Myocyte (in vitro differentiated cells): ENCODE data around the gene CHID1. TPM values are rescaled to one million over a fixed set of nuclear protein-coding genes. Genes with fewer than 3 reads are reported as not detected.

ENCODE experiments used
- DNase-seq: peaks from one replicate; pipeline ENCODE4 v3.0.0-alpha.2; 2012; ENCODE audit warnings: low read depth
- total RNA-seq: library from RNA; depleted of rRNA; stranded (reverse); fragments of >200 nt; gene quantifications from 2 replicates; pipeline ENCODE4 v1.2.3, GENCODE V29; 2014

CHID1 gene
- total RNA-seq, 1 donor from 2014 or later = 50.7 TPM

- no peak for DNase-seq
Observed at GRCh38 chr11:850775-851763, 59.5 kb downstream of the CHID1 start.

GRCh38 chr11:849951-850774 lies 60.4 kb downstream of the CHID1 start:
- no peak for DNase-seq

- no peak for DNase-seq
Observed at GRCh38 chr11:849104-849824, 61.3 kb downstream of the CHID1 start.

DNA sequence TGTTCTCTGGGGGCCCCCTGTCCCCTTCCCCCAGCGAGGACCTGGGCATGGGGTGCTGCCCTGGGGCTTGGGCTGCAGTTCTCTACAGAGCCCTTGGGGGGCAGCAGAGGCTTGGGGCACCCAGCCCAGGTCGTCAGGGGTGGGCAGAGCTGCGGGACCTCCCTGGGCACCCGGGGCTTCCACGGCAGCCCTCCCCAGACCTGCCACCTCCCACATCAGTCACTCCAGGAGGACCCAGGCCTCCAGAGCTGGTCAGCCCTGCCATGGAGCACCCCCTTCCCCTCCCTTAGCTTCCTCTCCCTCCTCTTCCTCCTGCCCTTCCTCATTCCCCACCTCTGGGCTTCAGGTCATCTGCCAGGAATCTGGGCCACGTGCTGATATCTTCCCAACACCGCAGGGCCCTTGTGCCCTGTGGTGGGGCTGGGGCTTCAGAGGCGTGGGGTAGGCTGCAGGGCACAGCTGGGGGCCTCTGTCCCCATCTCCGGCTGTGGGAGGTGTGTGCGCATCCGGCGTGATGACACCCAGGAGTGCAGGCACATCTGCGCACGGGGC lies 62.2 kb downstream of the CHID1 start:
- no peak for DNase-seq

DNA sequence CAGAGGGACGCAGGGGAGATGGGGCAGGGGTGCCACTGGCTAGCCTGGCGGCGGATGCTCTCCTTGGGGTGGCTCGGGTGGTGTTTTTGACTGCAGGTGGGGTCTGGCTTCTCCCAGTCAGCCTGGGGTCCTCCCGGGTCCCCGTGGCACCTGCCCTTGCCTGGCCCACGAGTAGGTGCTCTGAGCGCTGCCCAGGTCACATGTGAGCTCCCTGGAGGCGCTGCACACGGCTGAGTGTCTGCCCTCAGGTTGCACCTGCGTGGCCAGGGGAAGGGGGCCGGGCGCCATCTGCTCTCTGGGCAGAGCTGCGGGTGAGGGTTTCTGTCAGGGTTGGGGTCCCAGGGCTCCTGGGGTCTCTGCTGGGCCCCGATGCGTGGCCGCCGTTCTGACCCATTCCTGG lies 62.7 kb downstream of the CHID1 start:
- DNase-seq = no peak

DNA sequence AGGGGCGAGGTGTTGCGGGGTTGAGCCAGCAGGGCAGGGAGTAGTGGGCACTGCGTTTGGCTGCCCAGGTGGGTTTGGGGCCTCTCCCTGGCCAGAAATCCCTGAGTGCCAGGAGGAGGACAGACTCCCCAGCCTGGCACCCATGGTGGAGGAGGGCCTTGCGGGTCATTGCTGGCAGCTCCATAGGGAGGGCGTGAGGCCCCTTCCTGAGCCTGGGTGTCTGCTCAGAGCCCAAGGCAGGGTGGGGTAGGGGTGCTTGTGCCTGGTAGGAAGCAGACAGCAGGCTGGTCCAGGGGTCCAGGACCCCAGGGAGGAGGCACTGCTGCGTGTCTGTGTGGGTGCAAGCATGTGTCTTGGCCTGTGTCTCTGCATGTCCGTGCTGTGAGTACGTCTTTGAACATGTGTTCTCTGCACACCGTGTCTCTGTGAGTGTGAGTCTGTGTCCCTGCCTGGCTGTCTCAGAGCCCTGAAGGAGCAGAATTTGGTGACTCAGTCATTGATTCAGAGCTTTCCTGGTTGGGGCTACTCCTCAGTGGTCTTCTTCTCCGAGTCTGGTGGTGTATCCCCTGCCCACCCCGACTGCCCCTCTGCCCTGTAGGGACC lies 64.0 kb downstream of the CHID1 start:
- no peak for DNase-seq

DNA sequence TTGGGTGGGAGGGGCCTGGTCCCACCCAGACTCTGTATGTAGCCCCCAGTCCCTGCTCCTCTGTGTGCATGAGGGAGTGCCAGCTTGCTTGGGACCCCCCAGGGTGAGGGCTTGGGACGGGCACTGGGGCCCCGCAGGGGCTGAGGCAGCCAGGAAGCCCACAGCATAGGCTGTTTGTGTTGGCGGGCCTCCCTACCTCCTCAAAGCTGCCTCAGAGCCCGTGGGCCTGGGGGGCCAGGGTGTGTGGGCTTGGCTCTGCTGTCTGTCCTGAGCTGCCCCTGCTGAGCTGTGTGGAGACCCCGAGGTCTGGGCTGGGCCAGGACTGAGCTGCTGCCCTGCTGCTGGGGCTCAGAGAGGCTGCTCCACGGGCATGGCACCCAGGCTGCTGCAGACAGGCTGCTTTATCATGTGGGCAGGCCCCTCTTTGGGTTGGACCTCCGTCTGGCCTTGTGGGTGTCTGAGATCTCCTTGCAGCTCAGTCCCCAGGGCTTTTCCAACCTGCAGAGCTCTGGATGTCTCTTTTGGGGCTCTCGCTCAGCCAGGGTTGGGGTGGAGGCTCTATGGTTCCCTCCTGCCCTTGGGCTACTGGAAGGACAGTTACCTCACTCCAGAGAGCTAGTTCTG lies 64.6 kb downstream of the CHID1 start:
- DNase-seq = no peak

DNA sequence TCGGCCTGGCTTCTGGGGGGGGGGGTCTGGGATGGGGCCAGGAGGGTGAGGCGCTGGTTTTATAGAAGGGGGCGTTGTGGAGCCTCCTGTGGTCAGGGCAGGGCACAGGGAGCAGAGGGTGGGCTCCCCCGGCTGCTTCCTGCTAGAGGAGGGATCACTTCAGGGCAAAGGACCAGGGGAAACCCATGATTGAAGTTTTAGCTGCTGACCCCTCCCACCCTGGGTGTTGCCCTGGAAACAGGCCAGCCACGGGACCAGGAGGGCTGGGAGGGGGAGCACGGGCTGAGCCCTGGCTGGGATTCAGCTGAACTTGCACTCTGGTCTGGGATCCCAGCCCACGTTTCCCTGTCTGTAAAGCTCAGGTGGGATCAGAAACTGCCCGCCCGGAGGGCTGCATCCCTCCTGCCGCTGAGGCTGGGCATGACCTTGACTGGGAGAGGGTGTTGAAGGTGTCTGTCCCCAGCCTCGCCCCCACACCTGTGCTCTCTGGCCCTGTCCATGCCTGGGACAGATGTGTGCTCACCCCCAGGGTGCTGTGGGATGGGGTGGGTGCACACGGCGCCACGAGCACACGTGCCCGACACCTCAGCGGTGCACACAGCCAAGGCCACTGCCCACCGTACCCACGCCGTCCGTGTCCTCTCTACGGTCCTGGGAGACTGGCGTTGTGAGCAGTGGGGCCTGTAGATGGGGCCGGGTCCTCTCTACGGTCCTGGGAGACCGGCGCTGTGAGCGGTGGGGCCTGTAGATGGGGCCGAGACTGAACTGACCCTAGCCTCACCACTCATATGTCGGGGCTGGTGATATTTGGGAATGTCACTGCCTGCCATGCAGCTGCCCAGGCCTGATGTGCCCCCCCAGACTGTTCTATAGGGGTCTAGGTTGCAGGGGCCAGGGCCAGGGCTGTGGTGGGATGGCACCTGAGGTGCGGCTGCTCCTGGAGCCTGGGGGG lies 65.6 kb downstream of the CHID1 start:
- DNase-seq = peak; percentile 85

DNA sequence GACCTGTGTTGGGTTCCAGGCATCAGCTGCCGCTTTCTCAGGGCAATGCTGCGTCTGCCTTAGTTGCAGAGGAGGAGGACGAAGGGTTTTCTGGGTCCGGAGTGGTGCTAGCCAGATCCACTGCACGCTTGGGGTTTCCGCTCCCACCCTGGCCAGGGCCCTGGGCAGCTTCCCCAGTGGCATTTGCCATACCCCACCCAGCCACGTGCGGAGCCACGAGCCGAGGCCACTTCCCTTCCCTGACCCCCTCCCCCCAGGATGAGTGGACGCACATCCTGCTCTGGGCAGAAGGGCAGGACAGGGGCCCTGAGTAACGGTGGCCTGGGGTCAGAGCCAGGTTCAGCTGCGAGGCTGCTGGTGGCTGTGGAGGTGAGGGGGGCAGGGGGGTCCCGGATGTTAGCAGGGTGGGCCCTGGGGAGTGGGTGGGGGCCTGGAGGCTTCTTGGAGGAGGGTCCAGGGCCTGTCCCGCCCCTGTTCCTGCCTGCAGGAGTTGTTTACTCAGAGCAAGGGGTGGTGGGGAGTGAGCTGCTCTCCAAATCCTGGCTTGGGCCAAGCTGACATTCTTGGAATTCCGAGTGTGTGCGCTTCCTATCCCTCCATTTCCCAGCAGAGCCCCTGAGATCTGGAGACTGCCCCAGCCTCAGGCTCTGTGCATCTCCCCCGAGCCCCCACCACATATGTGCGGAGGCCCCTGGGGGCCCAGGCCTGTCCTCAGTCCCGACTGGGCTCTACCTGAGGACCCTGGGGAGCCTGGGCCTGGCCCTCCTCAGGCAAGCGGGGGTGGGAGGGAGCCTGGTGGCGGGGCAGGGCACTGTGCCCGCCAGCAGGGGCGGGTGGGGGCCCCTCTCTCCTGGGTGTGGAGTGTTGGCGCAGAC lies 66.6 kb downstream of the CHID1 start:
- peak; percentile 91 for DNase-seq

DNA sequence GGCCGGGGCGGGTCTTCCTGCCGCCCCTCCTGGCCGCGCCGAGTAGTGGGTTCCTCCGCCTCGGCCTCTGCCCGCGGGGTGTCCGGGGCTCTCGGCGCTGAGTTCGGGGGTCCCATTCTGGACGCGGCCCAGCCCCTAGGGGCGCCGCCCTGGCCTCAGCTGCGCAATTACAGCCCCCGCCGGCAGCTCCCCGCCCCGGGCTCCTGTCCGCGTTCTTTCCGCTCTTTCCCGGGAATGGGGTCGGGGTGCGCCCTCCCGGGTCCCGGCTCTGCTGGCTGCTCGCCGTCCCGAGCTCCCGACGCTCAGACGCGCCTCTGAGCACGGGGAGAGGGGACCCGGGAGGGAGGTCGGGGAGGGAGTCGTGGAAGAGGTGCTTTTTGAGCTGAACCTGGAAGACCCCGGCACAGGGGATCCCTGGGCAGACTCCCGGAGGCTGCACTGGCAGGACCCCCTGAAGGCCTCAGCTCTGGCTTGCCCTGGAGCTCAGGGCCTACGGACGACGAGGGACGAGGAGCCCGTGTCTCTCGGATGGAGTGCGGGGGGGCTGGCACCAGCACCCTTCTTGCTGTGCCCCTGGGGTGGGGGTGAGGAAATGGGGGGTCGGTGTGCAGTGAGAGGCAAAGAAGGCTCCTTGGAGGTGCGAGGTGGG lies 67.4 kb downstream of the CHID1 start:
- no peak for DNase-seq

GRCh38 chr11:842370-843002 lies 68.1 kb downstream of the CHID1 start, which contains the start of the genes POLR2L and TSPAN4:
Gene POLR2L (minus strand): TSS chr11:842529. CDS start chr11:842508, 21 bp downstream.
Gene TSPAN4 (plus strand): TSS chr11:842852. CDS start chr11:850305, 7,453 bp downstream.
- peak; percentile 89 for DNase-seq

- DNase-seq = no peak
Observed at GRCh38 chr11:841981-842369, 68.6 kb downstream of the CHID1 start.

DNA sequence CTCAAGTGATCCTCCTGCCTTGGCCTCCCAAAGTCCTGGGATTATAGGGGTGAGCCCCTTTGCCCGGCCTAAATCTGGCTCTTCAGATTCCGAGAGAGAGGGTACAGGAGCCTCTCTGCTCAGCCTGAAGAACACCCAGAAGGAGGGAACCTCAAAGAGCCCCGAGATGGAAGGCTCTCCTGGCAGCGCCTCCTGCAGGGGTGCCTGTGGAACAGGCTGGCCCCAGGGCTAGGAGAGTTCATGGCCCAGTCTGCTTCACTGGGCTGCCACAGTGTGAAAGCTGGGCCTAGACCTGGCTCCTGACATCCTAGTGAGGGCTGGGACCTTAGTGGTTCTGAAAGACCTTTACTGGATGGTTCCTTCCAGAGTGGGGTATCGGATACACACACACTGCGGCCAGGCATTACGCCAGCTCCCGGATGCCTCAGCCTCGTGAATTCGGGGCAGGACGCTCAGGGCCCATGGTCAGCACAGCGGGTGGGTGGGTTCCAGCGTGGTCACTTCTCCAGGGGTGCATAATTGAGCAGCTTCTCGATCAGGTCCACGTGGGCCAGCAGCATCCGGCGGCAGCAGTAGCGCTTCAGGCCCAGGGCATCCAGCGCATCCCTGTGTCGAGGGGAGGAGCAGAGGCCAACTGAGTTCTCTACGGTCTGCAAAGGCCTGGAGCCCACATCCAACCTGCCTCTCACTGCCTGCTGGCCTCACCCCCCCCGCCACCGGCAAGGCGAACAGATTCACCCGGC lies 70.6 kb downstream of the CHID1 start:
- DNase-seq = peak; percentile 49

GRCh38 chr11:839280-839623 lies 71.4 kb downstream of the CHID1 start:
- DNase-seq = no peak

GRCh38 chr11:838441-839279 lies 72.0 kb downstream of the CHID1 start:
- peak; percentile 86 for DNase-seq
